Prostate gland (tissue), 2 donors: Measurements from ENCODE around the gene GRIP2. TPM values are rescaled to one million over a fixed set of nuclear protein-coding genes. Genes with fewer than 3 reads are reported as not detected.

ENCODE experiments used
- DNase-seq: peaks from one replicate; pipeline ENCODE4 v3.0.0-alpha.2; 2019; ENCODE audit warnings: low spot score
- H3K27ac ChIP-seq, 2 donors: fragments of 200-600 bp; sonication (generic); 2 replicates each; pipeline ENCODE4 v1.5.1; 2017 to 2019
- H3K27me3 ChIP-seq: fragments of 200-600 bp; sonication (generic); replicated peaks from 2 replicates; pipeline ENCODE4 v1.5.1; 2019; ENCODE audit not compliant: insufficient read depth
- H3K36me3 ChIP-seq, 2 donors: fragments of 200-600 bp; sonication (generic); 1 replicate in 1 of 2; 2 replicates in 1 of 2; pipeline versions ENCODE4 v1.5.1 to v1.8.1; 2017 to 2019
- H3K4me1 ChIP-seq: fragments of 200-600 bp; sonication (generic); replicated peaks from 2 replicates; pipeline ENCODE4 v1.5.1; 2019
- H3K4me3 ChIP-seq, 2 donors: fragments of 200-600 bp; sonication (generic); 2 replicates each; pipeline ENCODE4 v1.5.1; 2017 to 2019
- H3K9me3 ChIP-seq: fragments of 200-600 bp; sonication (generic); 2 replicates; pipeline ENCODE4 v1.5.1; 2017
- POLR2A ChIP-seq: fragments of 450-650 bp; IDR thresholded peaks from one replicate; pipeline ENCODE4 v1.6.1; 2016; ENCODE audit warnings: antibody characterized with exemption, mild to moderate bottlenecking
- POLR2AphosphoS5 ChIP-seq: sonication (generic); formaldehyde crosslinking; IDR thresholded peaks from one replicate; pipeline ENCODE4 v1.6.1; 2017; ENCODE audit warnings: antibody characterized with exemption
- WGBS: methylation state at CpG from one replicate; pipeline ENCODE4 v1.1.5; 2018; 5-methylcytosine and 5-hydroxymethylcytosine counted together
- intact Hi-C: fragments of 100-400 bp; cut with DNase I; formaldehyde crosslinking; loops from one replicate; pipeline ENCODE4 v1.14.2; 2022
- total RNA-seq, 2 donors: library from RNA; depleted of rRNA; stranded (reverse); fragments of >200 nt; gene quantifications; one replicate each; pipeline ENCODE4 v1.1.0, GENCODE V29; 2016
- TF ChIP-seq, protein P1 (sequence below), 4 experiments: fragments of 200-600 bp in 2 of 4; fragments of 450-650 bp in 2 of 4; sonication (generic) in 2 of 4; IDR thresholded peaks; 1 replicate in 3 of 4; 2 replicates in 1 of 4; pipeline ENCODE4 v1.5.1; 2016 to 2019; ENCODE audit warnings: antibody characterized with exemption in 4 of 4, mild to moderate bottlenecking in 2 of 4, moderate library complexity in 2 of 4

Gene GRIP2
- total RNA-seq, 2 donors from 2014 or later: 0.27 to 0.62 TPM

DNA sequence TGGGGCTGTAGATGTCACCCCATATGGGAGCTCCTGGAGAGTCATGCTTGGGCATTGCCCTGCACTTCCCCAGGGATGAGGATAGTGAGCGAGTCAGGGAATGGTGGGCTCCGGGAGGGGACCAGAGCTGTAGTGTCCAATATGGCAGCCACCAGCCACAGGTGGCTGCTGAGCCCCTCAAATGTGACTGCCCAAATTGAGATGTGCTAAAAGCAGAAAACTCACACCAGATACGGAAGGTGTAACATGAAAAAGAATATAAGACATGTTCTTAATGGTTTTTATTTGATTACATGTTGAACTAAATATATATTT lies 31.7 kb downstream of the GRIP2 start:
- DNase-seq: no peak
- intact Hi-C loops: loop anchor here (2.0 kb wide), 2 partner anchors 38 to 412 kb away; no protein-coding TSS in a partner anchor
- H3K9me3 ChIP-seq: no peaks in the 10 kb centered on the region
- no peaks in the 10 kb centered on the region for H3K27me3 ChIP-seq
- H3K27ac ChIP-seq: no peak overlapping the region
- no peaks in the 10 kb centered on the region for H3K36me3 ChIP-seq
- TF ChIP-seq POLR2A (no peak), POLR2AphosphoS5 (no peak)
- TF ChIP-seq, protein P1, sequence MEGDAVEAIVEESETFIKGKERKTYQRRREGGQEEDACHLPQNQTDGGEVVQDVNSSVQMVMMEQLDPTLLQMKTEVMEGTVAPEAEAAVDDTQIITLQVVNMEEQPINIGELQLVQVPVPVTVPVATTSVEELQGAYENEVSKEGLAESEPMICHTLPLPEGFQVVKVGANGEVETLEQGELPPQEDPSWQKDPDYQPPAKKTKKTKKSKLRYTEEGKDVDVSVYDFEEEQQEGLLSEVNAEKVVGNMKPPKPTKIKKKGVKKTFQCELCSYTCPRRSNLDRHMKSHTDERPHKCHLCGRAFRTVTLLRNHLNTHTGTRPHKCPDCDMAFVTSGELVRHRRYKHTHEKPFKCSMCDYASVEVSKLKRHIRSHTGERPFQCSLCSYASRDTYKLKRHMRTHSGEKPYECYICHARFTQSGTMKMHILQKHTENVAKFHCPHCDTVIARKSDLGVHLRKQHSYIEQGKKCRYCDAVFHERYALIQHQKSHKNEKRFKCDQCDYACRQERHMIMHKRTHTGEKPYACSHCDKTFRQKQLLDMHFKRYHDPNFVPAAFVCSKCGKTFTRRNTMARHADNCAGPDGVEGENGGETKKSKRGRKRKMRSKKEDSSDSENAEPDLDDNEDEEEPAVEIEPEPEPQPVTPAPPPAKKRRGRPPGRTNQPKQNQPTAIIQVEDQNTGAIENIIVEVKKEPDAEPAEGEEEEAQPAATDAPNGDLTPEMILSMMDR (IDR thresholded peaks at IDR 0.05): no peak
- WGBS: 37% methylated on average over 3 of the region's 3 CpGs
- H3K4me1 ChIP-seq: no peaks in the 10 kb centered on the region
- no peak overlapping the region for H3K4me3 ChIP-seq

- WGBS: 89% methylated on average over 6 of the region's 6 CpGs
- Histone ChIP-seq H3K36me3 (no peaks in the 10 kb centered on the region), H3K4me3 (no peak overlapping the region), H3K9me3 (no peaks in the 10 kb centered on the region), H3K27me3 (no peaks in the 10 kb centered on the region), H3K4me1 (no peaks in the 10 kb centered on the region), H3K27ac (no peak overlapping the region)
- intact Hi-C loops: loop anchor here (2.0 kb wide), 2 partner anchors 39 to 413 kb away; no protein-coding TSS in a partner anchor
- DNase-seq: no peak
- TF ChIP-seq POLR2AphosphoS5 (no peak), POLR2A (no peak)
- TF ChIP-seq, protein P1 (IDR thresholded peaks at IDR 0.05): no peak
These were observed 32.2 kb downstream of the GRIP2 start for GRCh38 chr3:14507757-14508504.

GRCh38 chr3:14507305-14507741 lies 32.8 kb downstream of the GRIP2 start:
- intact Hi-C loops: no loop called here
- Histone ChIP-seq H3K36me3 (no peaks in the 10 kb centered on the region), H3K4me3 (no peak overlapping the region), H3K4me1 (no peaks in the 10 kb centered on the region), H3K9me3 (no peaks in the 10 kb centered on the region), H3K27me3 (no peaks in the 10 kb centered on the region), H3K27ac (no peak overlapping the region)
- WGBS: 82% methylated on average over 13 of the region's 13 CpGs
- no peak for DNase-seq
- TF ChIP-seq POLR2AphosphoS5 (no peak), POLR2A (no peak)
- TF ChIP-seq, protein P1 (IDR thresholded peaks at IDR 0.05): no peak

- H3K27ac ChIP-seq: no peak overlapping the region
- no peaks in the 10 kb centered on the region for H3K4me1 ChIP-seq
- no peaks in the 10 kb centered on the region for H3K36me3 ChIP-seq
- intact Hi-C loops: no loop called here
- 90% methylated on average over 15 of the region's 15 CpGs for WGBS
- no peaks in the 10 kb centered on the region for H3K27me3 ChIP-seq
- no peak for DNase-seq
- no peak overlapping the region for H3K4me3 ChIP-seq
- TF ChIP-seq POLR2AphosphoS5 (no peak), POLR2A (no peak)
- TF ChIP-seq, protein P1 (IDR thresholded peaks at IDR 0.05): no peak
- H3K9me3 ChIP-seq: no peaks in the 10 kb centered on the region
These were observed 33.4 kb downstream of the GRIP2 start for GRCh38 chr3:14506626-14507304.
